Adrenal gland (tissue), 12 donors: Measurements from ENCODE around the gene RGS3. TPM values are rescaled to one million over a fixed set of nuclear protein-coding genes. Genes with fewer than 3 reads are reported as not detected.
A peak's percentile ranks its signal among the peaks of the same experiment; 100 is the strongest.
"Not testable (repeated sequence)": the region's sequence is repeated elsewhere in the genome, so short reads cannot be mapped to it uniquely, and the experiment has no call there.

Experiments used
- DNase-seq, 7 donors: peaks; one replicate each; pipeline ENCODE4 v3.0.0-alpha.2; 2019 to 2020
- H3K27ac ChIP-seq, 5 donors: fragments of 200-600 bp; sonication (generic) in 4 of 5; 1 replicate in 3 of 5; 2 replicates in 2 of 5; pipeline versions ENCODE4 v1.5.1 to v1.8.0; 2016 to 2020; ENCODE audit warnings: mild to moderate bottlenecking in 1 of 5
- H3K27me3 ChIP-seq: fragments of 200-600 bp; 2 replicates; pipeline ENCODE4 v1.8.0; 2021
- H3K36me3 ChIP-seq, 2 donors: fragments of 200-600 bp; replicated peaks in 1 of 2; 1 replicate in 1 of 2; 2 replicates in 1 of 2; pipeline versions ENCODE4 v1.5.1 to v1.8.0; 2018 to 2022
- H3K4me1 ChIP-seq, 2 donors: fragments of 200-600 bp; replicated peaks in 1 of 2; 1 replicate in 1 of 2; 2 replicates in 1 of 2; pipeline versions ENCODE4 v1.5.1 to v1.8.0; 2018 to 2021
- H3K4me3 ChIP-seq, 4 donors: fragments of 200-600 bp; sonication (generic) in 3 of 4; one replicate each; pipeline ENCODE4 v1.5.1; 2016 to 2018
- H3K9me3 ChIP-seq, 3 donors: fragments of 200-600 bp; sonication (generic) in 1 of 3; replicated peaks in 1 of 3; 1 replicate in 2 of 3; 2 replicates in 1 of 3; pipeline versions ENCODE4 v1.5.1 to v1.8.0; 2016 to 2021
- POLR2A ChIP-seq, 2 donors: fragments of 450-650 bp; IDR thresholded peaks; one replicate each; pipeline ENCODE4 v1.6.1; 2017; ENCODE audit warnings: antibody characterized with exemption in 2 of 2, mild to moderate bottlenecking in 2 of 2, moderate library complexity in 1 of 2
- WGBS, 4 donors: extraction: QIAGEN DNeasy Blood & Tissue Kit in 2 of 4; methylation state at CpG; one replicate each; pipeline versions ENCODE4 v1.1.5 to v1.1.7; 2013 to 2017; 5-methylcytosine and 5-hydroxymethylcytosine counted together
- intact Hi-C, 2 donors: fragments of 100-400 bp; cut with DNase I; formaldehyde crosslinking; loops; one replicate each; pipeline versions ENCODE4 v1.14.1 to v1.15.0; 2022 to 2023
- polyA plus RNA-seq, 3 donors: library from polyadenylated mRNA; stranded (reverse); fragments of 200-250 nt in 2 of 3; fragments of 350-450 nt in 1 of 3; fragmentation: Illumina TruSeq in 1 of 3; extraction: RNeasy Lipid Tissue Mini Kit (QIAGEN cat#74804) in 1 of 3; gene quantifications; one replicate each; pipeline ENCODE4 v1.2.3, GENCODE V29; 2013 to 2014
- total RNA-seq, 9 donors: library from RNA; depleted of rRNA in 4 of 9; stranded (reverse); fragments of >200 nt in 4 of 9; fragments of 120-200 nt in 1 of 9; fragmentation: NEBNext Ultra II Directional in 1 of 9; extraction: Animal tissue kit (Norgen Biotek cat#: 25700) in 1 of 9; gene quantifications; one replicate each; pipeline versions ENCODE4 v1.1.0 to v1.2.4, GENCODE V29; 2013 to 2023
- TF ChIP-seq, protein P1 (sequence below), 6 experiments: fragments of 450-650 bp in 4 of 6; fragments of 200-600 bp in 2 of 6; sonication (generic) in 1 of 6; IDR thresholded peaks; 1 replicate in 5 of 6; 2 replicates in 1 of 6; pipeline versions ENCODE4 v1.5.1 to v1.8.0; 2016 to 2021; ENCODE audit warnings: antibody characterized with exemption in 6 of 6, mild to moderate bottlenecking in 2 of 6, moderate library complexity in 1 of 6
- donor health status: healthy with polysubstance abuse.
- donor health status: Bipolar disorder and iron deficiency.
- donor health status: DM: yes; HTN: yes; CAD: no.
- donor health status: DM: no; HTN: no; CAD: no.
- donor health status: DM: no; HTN: no; CAD: no.
- donor health status: DM: yes; HTN: yes; CAD: no.

Gene RGS3
- total and polyA plus RNA-seq, 12 donors = 34.5 to 126 (median 65.6) TPM

DNA sequence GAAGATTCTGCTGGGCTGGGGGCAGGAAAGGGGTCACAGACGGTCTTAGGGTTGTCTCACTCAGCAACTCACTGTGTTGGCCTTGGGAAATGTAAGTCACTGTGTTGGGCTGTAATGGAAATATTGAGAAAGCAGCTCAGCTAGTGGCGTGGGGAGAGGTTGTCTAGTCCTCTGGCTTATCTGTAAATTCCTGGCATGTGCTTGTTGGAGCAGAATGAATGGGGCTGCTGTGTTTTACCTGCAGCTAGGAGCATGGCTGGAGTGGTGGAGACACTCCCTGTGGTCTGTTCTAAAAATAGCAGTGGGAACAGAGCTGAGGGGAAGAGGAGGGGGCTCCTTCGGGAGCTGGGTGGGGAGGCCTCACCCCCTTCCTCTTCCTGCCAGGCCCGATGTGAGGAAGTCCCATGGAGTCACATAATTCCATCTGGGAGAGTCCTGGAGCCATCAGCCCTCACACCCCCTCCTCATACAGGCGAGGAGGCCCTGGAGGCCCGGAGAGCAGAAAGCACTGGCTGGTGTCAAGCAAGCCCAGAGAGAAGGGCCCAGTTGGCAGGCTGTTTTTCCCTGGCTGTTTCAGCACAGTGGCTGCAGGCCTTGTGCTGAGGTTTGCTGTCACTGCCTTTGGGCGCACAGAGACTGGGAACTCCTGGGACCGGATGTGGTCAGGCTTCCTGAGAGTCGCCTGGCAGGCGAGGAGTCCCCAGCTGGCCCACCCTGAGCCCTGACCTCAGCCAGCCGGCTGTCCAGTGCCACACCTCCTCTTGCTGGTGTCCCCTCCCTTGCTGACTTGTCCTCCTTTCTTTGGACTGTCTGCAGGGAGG, 84.9 kb downstream of the RGS3 start:
- H3K4me1 ChIP-seq = peaks cover 21 to 54% of the 10 kb centered on the region in 2 donors

DNA sequence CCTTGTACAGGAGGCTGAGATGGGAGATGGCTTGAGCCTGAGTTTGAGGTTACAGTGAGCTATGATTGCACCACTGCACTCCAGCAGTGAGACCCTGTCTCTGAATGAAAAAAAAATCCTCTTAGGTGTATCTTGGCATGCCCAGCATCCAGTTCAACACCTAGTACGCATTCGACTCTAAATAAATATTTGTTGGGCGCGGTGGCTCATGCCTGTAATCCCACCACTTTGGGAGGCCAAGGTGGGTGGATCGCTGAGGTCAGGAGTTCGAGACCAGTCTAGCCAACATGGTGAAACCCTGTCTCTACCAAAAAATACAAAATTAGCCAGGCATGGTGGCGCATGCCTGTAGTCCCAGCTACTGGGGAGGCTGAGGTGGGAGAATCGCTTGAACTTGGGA, 86.4 kb downstream of the RGS3 start:
- peak overlapping the region in 3 of 5 donors; percentile 21 to 93 (median 30) for H3K27ac ChIP-seq
- DNase-seq, H3K27me3 ChIP-seq, intact Hi-C loops, H3K4me3 ChIP-seq, H3K36me3 ChIP-seq, H3K9me3 ChIP-seq: not testable (repeated sequence)
- 88 to 98% (median 97%) methylated on average over 8 of the region's 8 CpGs for WGBS, 4 donors
- peaks cover 21 to 45% of the 10 kb centered on the region in 2 donors for H3K4me1 ChIP-seq

More for the DNA sequence above, 84.9 kb downstream of the RGS3 start:
- no peak for TF ChIP-seq POLR2A (IDR thresholded peaks at IDR 0.05)
- TF ChIP-seq, protein P1, sequence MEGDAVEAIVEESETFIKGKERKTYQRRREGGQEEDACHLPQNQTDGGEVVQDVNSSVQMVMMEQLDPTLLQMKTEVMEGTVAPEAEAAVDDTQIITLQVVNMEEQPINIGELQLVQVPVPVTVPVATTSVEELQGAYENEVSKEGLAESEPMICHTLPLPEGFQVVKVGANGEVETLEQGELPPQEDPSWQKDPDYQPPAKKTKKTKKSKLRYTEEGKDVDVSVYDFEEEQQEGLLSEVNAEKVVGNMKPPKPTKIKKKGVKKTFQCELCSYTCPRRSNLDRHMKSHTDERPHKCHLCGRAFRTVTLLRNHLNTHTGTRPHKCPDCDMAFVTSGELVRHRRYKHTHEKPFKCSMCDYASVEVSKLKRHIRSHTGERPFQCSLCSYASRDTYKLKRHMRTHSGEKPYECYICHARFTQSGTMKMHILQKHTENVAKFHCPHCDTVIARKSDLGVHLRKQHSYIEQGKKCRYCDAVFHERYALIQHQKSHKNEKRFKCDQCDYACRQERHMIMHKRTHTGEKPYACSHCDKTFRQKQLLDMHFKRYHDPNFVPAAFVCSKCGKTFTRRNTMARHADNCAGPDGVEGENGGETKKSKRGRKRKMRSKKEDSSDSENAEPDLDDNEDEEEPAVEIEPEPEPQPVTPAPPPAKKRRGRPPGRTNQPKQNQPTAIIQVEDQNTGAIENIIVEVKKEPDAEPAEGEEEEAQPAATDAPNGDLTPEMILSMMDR (IDR thresholded peaks at IDR 0.05) = no peak
- H3K27ac ChIP-seq = peak overlapping the region; percentile 68 to 95 (median 86)
- no peaks in the 10 kb centered on the region for H3K27me3 ChIP-seq
- DNase-seq = peak; percentile 69 to 91 (median 88)
- H3K36me3 ChIP-seq = no peaks in the 10 kb centered on the region
- H3K9me3 ChIP-seq = no peaks in the 10 kb centered on the region
- H3K4me3 ChIP-seq = no peak overlapping the region
- intact Hi-C loops = no loop called here
- 12 to 24% (median 20%) methylated on average over 10 to 11 of the region's 11 CpGs for WGBS, 4 donors

DNA sequence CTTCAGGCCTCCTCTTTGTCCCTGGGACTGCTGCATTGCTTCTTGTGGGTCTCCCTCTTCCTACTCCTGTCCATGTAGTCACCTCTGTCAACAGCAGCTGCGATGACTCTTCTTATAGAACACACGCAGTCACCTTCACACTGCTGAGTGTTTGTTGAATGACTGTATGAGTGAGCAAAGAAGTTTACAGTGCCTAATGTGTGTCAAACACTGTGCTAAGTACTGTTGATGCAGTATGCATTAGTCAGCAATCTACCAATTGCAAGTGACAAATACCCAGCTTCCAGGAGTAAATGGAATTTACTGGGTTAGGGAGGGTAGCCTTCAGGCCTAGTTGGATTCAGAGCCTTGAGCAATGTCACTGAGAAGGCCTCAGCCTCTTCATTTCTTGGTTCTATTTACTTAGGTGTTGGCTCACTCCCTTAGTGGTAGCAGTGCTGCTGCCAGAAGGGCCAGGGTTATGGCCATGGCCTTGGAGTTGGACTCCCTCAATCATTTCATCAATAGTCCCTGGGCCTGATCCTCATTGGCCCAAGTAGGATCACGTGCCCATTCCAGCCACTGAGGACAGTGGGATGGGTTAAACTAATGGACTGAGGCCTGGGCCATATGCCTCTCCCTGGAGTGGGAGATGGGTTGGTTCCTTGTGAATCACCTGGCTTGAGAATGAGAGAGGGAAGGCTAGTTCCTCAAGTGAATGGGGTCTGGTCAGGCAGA, 93.5 kb downstream of the RGS3 start:
- Histone ChIP-seq H3K4me1 (peaks cover 15 to 39% of the 10 kb centered on the region in 2 donors), H3K9me3 (no peaks in the 10 kb centered on the region), H3K27ac (peak overlapping the region in 2 of 5 donors; percentile 4 to 52), H3K4me3 (no peak overlapping the region), H3K27me3 (no peaks in the 10 kb centered on the region), H3K36me3 (no peaks in the 10 kb centered on the region)
- 94 to 100% (median 94%) methylated on average over 2 to 3 of the region's 3 CpGs for WGBS, 4 donors
- TF ChIP-seq, protein P1 (IDR thresholded peaks at IDR 0.05) = no peak
- TF ChIP-seq POLR2A (IDR thresholded peaks at IDR 0.05) = no peak
- intact Hi-C loops = no loop called here
- DNase-seq = peak in 1 of 7 donors; percentile 37

DNA sequence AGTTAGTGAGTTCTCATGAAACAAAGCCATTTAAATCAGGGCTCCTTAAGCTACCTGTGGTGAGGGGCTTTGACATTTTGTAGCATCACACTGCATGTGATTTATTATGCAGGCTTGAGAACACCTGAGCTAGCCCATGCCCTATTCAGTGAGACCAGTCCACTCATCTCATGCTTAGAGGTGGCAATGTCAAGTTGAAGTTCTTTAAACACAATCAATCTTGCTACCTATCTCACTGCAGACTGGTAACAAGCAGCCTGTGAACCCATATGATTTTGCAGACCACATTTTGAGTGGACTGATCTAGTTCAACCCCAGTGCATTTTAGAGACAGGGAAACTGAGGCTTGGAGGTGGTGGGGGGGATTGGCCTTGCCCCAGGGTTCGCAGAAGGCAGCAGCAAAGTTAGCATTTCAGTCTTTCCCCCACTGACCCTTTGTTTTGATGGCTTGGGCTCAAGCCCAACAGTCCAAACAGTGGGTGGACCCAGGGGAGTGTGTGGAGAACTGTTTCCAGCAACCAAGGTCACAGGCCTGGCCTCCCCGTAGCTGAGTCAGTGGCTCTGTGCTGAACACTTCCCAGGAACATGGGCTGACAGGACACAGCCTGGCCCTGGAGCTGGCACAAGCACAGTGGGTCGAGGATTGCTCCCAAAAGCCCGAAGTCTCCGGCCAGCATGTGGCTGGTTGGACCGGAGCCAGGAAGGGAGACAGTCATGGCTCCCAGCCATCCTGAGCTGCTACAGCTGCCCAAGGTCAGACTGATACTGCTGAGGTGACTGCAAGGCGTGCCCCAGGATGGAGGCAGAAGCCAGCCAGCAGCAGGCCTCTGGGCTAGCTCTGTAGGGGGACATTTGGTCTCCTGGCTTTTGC, 95.3 kb downstream of the RGS3 start:
- no peaks in the 10 kb centered on the region for H3K27me3 ChIP-seq
- DNase-seq = peak; percentile 92 to 99 (median 98)
- H3K4me3 ChIP-seq = no peak overlapping the region
- peak in 1 of 2 donors; percentile 62 for TF ChIP-seq POLR2A (IDR thresholded peaks at IDR 0.05)
- TF ChIP-seq, protein P1 (IDR thresholded peaks at IDR 0.05) = no peak
- 11 to 26% (median 24%) methylated on average over 3 to 7 of the region's 7 CpGs for WGBS, 4 donors
- no peaks in the 10 kb centered on the region for H3K36me3 ChIP-seq
- no peaks in the 10 kb centered on the region for H3K9me3 ChIP-seq
- peak overlapping the region in 4 of 5 donors; percentile 51 to 88 (median 63) for H3K27ac ChIP-seq
- intact Hi-C loops = no loop called here
- H3K4me1 ChIP-seq = peaks cover 15 to 40% of the 10 kb centered on the region in 2 donors
